Measurements from ENCODE around the gene SLC22A31. TPM values are rescaled to one million over a fixed set of nuclear protein-coding genes. Genes with fewer than 3 reads are reported as not detected.

Gene SLC22A31
- total RNA-seq, 1 donor from 2014 or later, result not detected

GRCh38 chr16:89179656-89180315, 20.6 kb downstream of the SLC22A31 start:
- no peak for DNase-seq (ENCODE audit: low read depth)

- no peak for DNase-seq (ENCODE audit: low read depth)
Observed at GRCh38 chr16:89179148-89179484, 21.2 kb downstream of the SLC22A31 start.

GRCh38 chr16:89178453-89179147, 21.7 kb downstream of the SLC22A31 start:
- DNase-seq (ENCODE audit: low read depth), result peak; percentile 68

- no peak for DNase-seq (ENCODE audit: low read depth)
Observed at GRCh38 chr16:89177501-89177900, 22.8 kb downstream of the SLC22A31 start.

GRCh38 chr16:89176717-89177116, 23.6 kb downstream of the SLC22A31 start:
- DNase-seq (ENCODE audit: low read depth), result no peak

- peak; percentile 74 for DNase-seq (ENCODE audit: low read depth)
Observed at GRCh38 chr16:89176147-89176690, 24.1 kb downstream of the SLC22A31 start.

DNA sequence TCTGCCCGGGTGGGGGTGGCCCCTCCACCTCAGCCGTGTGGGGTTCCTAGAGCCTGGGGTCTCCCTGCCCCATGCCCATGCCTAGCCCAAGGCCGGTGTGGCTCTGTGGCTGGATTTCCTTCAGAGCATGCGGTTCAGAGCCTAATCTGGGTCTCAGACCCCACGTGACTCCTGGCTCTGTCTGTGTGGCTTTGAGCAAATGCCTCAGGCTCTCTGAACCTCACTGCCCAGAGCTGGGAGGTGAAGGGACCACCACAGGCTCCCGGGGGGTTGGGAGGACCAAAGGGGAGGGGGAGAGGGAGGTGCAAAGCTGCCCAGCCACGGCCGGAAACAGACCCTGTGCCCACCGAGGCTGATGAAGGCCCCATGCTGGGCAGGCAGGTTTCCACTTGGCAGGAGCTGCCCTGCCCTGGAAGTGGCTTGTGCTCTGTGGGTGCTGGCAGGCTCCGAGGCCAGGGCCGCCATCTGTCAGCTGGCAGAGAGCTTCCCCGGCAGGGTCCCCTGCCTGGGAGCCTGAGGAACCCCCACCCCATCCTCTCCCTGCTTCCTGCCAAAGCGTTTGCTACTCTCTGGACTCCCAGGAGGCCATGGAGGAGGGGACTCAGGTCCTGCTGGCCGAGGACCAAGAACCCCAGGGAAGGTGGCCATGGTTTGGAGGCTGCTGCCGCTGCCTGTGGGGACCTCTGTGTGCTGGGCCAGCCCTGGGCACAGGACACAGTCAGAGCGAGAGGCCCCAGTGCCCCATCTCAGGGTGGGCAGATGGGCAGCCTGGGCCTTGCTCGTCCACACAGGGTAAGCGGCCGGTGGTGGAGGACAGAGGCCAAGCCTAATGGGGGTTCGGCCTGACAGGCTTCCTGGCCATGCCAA, 24.8 kb downstream of the SLC22A31 start:
- DNase-seq (ENCODE audit: low read depth), result peak; percentile 90

- peak; percentile 98 for DNase-seq (ENCODE audit: low read depth)
Observed at GRCh38 chr16:89174877-89175276, 25.5 kb downstream of the SLC22A31 start.

DNA sequence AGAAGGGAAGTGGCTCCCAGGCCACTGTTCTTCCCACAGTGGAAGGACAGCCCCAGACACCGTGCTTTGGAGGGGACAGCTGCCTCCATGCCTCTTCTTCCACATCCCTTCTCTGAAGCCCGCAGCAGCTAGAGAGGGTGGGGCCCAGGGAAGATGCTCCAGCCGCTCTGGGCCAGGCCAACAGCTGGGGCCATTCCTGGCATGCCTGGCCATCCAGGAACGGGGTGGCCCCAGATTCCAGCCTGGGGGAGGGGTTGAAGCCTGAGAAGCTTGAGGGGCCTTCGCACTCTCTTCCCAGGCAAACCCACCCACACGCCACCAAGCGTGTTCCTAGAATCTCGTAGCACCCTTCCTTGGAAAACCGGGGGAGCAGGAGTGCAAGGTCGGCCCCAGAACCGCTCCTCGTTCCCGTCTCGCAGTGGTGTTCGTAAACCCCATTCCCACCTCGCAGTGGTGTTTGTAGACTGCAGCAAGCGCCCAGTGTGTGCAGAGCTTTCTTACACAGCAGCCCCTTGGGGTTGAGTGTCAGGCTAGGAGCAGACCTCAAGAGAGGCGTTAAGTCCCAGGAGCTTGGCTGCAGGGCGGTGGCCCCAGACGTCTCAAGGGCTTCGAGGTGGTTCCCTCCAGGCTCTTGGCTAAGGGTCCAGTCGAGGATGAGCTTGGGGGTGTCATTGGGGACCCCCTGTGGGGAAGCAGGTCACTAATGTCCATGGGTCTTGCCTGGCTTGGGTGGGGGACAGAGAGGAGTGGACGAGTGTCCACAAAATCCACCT, 26.1 kb downstream of the SLC22A31 start:
- peak; percentile 96 for DNase-seq (ENCODE audit: low read depth)

DNA sequence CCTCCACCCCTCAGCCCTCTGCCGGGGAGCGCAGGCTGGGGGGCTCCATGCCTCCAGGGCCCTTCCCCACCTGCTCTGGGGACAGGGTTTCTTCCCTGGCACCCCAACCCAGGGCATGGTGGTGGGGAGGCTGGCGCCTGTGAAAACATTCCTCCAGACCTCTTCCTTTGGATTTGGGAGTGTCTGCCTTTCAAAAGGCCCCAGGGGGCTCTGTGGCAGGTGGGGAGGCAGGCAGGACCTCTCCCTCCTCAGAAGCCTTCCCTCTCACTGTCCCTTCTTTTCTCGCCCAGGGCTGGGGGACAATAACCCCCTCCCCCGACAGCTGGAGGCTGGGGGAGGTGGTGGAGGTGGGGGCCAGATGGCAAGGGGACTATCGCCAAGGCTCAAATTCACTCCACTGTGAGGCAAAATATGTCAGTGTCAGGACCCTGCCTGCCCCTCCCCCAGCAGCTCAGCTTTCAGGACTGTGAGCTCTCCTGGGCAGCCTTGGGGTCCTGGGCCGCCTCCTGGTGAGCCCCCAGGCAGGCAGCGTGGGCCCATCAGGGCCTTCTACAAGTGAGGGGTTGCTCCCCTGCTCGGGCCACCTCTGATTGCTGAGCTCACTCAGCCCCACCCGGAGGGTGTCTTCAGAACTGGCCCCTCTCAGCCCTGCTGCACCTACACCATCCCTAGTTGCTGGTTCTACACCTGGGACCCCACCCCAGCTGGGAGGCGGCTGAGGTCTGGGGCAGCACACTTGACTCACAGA, 27.0 kb downstream of the SLC22A31 start:
- DNase-seq (ENCODE audit: low read depth), result peak; percentile 63

- peak; percentile 96 for DNase-seq (ENCODE audit: low read depth)
Observed at GRCh38 chr16:89172528-89173173, 27.7 kb downstream of the SLC22A31 start.

DNA sequence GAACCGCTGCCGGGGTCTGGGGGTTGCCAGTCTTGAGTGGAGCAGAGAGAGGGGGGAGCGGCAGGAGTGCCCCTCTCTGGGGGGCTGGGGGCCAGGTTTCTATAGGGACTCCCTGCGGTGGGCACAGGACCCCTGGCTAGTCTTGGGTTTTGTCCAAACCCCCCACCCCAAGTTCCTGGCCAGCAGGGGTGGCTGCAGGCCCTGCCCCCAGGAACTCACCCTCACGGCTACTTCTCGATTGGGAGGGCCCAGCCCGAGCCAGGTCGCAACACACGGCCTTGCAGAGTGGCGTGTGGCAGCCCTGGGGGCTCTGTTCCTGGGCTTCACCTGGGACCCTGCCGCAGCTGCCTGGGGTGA, 28.2 kb downstream of the SLC22A31 start:
- no peak for DNase-seq (ENCODE audit: low read depth)

DNA sequence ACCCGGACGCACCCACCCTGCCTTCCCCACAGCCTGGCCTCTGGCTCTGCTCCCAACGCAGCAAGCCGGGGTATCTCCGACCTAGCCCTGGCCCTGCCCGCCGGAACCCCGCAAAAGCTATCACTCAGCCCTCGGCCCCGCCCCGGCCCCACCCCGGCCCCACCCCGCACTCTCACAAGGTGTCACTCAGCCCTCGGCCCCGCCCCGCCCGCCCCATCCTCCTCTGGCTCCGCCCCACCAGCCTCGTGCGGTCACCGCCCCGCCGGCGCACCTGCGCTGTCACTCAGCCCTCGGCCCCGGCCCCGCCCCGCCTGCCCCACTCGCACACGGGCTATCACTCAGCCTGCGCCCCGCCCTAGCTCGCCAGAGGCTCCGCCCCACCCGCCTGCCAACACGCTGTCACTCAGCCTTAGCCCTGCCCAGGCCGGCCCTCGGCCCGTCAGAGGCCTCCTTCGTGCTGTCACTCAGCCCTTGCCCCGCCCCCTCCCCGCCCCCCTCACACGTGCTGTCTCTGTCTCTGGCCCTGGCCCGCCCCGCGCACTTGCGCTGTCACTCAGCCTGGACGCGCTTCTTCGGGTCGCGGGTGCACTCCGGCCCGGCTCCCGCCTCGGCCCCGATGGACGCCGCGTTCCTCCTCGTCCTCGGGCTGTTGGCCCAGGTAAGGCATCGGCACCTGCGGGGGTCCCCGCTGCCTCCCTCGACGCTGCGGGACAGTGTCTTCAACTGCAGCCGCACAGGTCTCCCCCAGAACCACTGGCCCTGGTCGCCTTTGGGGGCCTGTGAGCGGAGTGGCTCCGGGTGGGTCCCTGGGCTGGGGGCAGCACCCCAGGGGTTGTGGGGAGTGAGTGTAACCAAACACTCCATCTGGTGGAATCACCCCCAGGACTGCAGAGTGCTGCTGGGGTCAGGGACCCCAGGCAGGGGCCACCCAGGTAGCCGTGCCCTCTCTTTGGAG, 28.8 kb downstream of the SLC22A31 start, which contains the start of gene CDH15:
TSS of gene CDH15 (plus strand) at position 533 of the 955 bp plus-strand sequence. CDS start at position 617, 84 bp downstream.
- peak; percentile 99 for DNase-seq (ENCODE audit: low read depth)

DNA sequence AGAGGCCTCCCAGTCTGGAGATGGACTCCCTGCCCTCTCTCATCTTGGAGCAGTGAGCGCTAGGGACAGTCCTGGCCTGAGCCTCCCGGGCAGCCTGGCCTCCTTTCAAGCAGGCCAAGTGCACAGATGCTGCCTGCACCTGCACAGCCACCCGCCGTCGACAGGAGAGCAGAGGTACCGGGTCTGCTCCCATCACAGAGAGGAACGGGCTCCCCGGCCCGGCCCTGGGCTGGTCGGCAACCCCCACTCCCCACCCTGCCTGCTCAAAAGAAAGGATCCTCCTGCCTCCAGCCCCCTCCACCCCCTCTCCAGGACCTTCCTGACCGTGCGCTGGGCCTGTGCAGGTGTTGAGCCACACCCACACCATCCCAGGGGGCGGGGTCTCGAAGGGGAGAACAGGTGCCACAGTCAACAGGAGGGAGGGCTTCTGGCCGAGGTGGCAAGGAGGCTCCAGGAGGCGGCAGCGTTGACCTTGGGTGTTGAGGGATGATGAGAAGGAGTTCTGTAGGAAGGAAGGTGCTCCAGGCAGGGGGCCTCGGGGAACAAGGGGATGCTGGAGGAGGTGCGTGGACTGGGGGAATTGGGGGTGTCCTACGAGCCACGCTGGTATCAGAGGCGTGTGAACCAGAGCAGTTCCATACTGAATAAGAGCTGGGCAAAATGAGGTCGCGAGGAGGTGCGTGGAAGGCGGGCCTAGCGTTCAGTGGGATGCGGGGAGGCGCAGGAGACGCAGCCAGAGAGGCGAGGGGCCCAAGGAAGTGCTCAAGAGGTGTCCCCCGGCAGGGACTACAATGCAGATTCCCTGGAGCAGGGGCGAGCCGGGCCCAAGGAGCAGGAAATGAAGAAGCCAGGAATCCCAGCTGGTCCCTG, 29.8 kb downstream of the SLC22A31 start:
- peak; percentile 33 for DNase-seq (ENCODE audit: low read depth)

DNA sequence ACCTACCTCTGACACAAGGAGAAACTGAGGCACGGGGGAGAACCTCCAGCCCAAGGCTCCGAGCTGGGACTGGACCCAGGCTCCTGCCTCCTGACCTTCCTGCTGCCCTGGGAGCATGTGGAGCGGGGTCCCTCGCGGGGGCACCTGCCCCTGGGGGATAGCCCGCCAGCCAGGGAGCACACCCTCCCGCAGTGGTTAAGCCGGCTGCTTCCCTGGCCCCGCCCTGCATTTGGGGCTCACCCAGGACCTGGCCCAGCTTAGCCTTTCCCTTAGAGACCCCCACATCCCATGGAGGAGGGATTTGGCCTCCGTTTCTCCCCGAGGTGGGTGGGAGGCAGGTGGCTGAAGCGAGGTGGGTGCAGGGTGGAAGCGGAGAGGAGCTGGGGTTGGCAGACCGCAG, 30.6 kb downstream of the SLC22A31 start:
- no peak for DNase-seq (ENCODE audit: low read depth)

- no peak for DNase-seq (ENCODE audit: low read depth)
Observed at GRCh38 chr16:89168381-89169189, 31.8 kb downstream of the SLC22A31 start.

Data from myocyte (in vitro differentiated cells).